Trophoblast cell (in vitro differentiated cells and primary cell): ENCODE measurements around the gene AQP12A.
"Not testable (repeated sequence)": the region's sequence is repeated elsewhere in the genome, so short reads cannot be mapped to it uniquely, and the experiment has no call there.

ENCODE experiments used
- DNase-seq, 2 donors: peaks; one replicate each; pipeline ENCODE4 v3.0.0-alpha.2; 2016
- H2AFZ ChIP-seq: 2 replicates; pipeline ENCODE4 v1.6.1; 2013; ENCODE audit warnings: low read length, moderate library complexity, mild to moderate bottlenecking; ENCODE audit not compliant: insufficient read depth, poor library complexity
- H2AK5ac ChIP-seq: 2 replicates; pipeline ENCODE4 v1.6.1; 2013; ENCODE audit warnings: mild to moderate bottlenecking, low read length
- H2BK120ac ChIP-seq: 2 replicates; pipeline ENCODE4 v1.6.1; 2013; ENCODE audit warnings: low read length, mild to moderate bottlenecking, moderate library complexity; ENCODE audit not compliant: insufficient read depth, poor library complexity
- H2BK12ac ChIP-seq: 2 replicates; pipeline ENCODE4 v1.6.1; 2013; ENCODE audit warnings: mild to moderate bottlenecking, low read length, moderate library complexity
- H2BK5ac ChIP-seq: 2 replicates; pipeline ENCODE4 v1.6.1; 2013; ENCODE audit warnings: low read length, low read depth, moderate library complexity, mild to moderate bottlenecking; ENCODE audit not compliant: poor library complexity
- H3K14ac ChIP-seq: 2 replicates; pipeline ENCODE4 v1.6.1; 2013; ENCODE audit warnings: mild to moderate bottlenecking, low read length
- H3K18ac ChIP-seq: 2 replicates; pipeline ENCODE4 v1.6.1; 2013; ENCODE audit warnings: mild to moderate bottlenecking, low read length
- H3K23ac ChIP-seq: 2 replicates; pipeline ENCODE4 v1.6.1; 2013; ENCODE audit warnings: low read length
- H3K27ac ChIP-seq: 2 replicates; pipeline ENCODE4 v1.5.1; 2013; ENCODE audit warnings: low read depth, mild to moderate bottlenecking, inconsistent platforms, low read length, moderate library complexity
- H3K27me3 ChIP-seq: 2 replicates; pipeline ENCODE4 v1.6.1; 2013; ENCODE audit warnings: inconsistent platforms, mild to moderate bottlenecking, low read length, moderate library complexity; ENCODE audit not compliant: insufficient read depth
- H3K36me3 ChIP-seq, 2 experiments: 1 replicate in 1 of 2; 2 replicates in 1 of 2; pipeline ENCODE4 v1.6.1; 2013; ENCODE audit warnings: low read length in 2 of 2, mild to moderate bottlenecking in 2 of 2, moderate library complexity in 1 of 2; ENCODE audit not compliant: insufficient read depth in 2 of 2, control insufficient read depth in 1 of 2
- H3K4ac ChIP-seq: 2 replicates; pipeline ENCODE4 v1.6.1; 2013; ENCODE audit warnings: low read depth, mild to moderate bottlenecking, low read length, moderate library complexity
- H3K4me1 ChIP-seq, 2 experiments: 1 replicate in 1 of 2; 2 replicates in 1 of 2; pipeline ENCODE4 v1.6.1; 2013; ENCODE audit warnings: low read length in 2 of 2, mild to moderate bottlenecking in 2 of 2, moderate library complexity in 1 of 2; ENCODE audit not compliant: insufficient read depth in 2 of 2, control insufficient read depth in 1 of 2
- H3K4me2 ChIP-seq: 2 replicates; pipeline ENCODE4 v1.6.1; 2013; ENCODE audit warnings: inconsistent platforms, mild to moderate bottlenecking, low read length, moderate library complexity
- H3K4me3 ChIP-seq: 2 replicates; pipeline ENCODE4 v1.5.1; 2013; ENCODE audit warnings: mild to moderate bottlenecking, low read depth, low read length, inconsistent platforms
- H3K79me1 ChIP-seq: one replicate; pipeline ENCODE4 v1.6.1; 2013; ENCODE audit warnings: low read length
- H3K79me2 ChIP-seq: 2 replicates; pipeline ENCODE4 v1.6.1; 2013; ENCODE audit warnings: low read length, mild to moderate bottlenecking; ENCODE audit not compliant: control insufficient read depth, insufficient read depth, poor library complexity
- H3K9ac ChIP-seq: 2 replicates; pipeline ENCODE4 v1.6.1; 2013; ENCODE audit warnings: mild to moderate bottlenecking, low read length
- H3K9me3 ChIP-seq: 2 replicates; pipeline ENCODE4 v1.6.1; 2013; ENCODE audit warnings: low read depth, mild to moderate bottlenecking, control low read depth, inconsistent platforms, low read length; ENCODE audit not compliant: insufficient read depth
- H4K12ac ChIP-seq: 2 replicates; pipeline ENCODE4 v1.6.1; 2013; ENCODE audit warnings: low read depth, mild to moderate bottlenecking, low read length, moderate library complexity
- H4K8ac ChIP-seq: 2 replicates; pipeline ENCODE4 v1.6.1; 2013; ENCODE audit warnings: low read depth, mild to moderate bottlenecking, low read length, moderate library complexity
- H4K91ac ChIP-seq: one replicate; pipeline ENCODE4 v1.6.1; 2013; ENCODE audit warnings: low read depth, mild to moderate bottlenecking, low read length, moderate library complexity
- WGBS: extraction: QIAGEN DNeasy Blood & Tissue Kit; methylation state at CpG from one replicate; pipeline ENCODE4 v1.1.7; 2013; ENCODE audit warnings: missing lambda C conversion rate; ENCODE audit not compliant: insufficient read length, insufficient coverage; ENCODE audit errors: extremely low coverage; 5-methylcytosine and 5-hydroxymethylcytosine counted together

AQP12A gene

DNA sequence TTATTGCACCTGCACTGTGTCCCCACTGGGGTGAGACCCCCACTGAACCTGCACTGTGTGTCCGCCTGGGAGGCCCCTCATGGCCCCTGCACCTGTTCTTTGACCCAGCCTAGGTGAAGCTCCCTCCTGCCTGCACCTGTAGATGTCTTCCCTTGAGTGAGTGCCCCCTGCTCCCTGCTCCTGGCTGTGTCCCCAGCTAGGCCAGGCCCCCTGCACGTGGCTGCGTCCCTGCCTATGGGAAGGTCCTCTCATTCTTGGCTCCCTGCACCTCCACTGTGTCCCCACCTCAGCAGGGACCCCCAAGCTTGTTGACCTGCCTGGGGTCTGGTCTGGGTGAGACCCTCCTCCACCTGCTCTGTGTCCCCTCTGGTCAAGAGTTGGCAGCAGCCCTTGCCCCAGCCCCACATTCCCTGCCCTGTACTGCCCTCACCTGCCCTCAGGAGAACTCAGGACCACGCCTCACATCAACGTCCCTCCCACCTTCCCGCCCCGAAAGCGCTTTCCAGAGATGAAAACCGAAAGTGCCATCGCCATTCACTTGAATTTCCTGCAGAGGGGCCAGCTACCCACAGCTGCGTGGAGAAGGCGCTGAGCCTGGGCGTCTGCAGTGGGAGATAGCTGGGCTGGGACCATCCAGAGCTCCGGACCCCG is 8.2 kb upstream of the AQP12A start:
- not testable (repeated sequence) for H3K4me3 ChIP-seq, H3K4me2 ChIP-seq, H3K23ac ChIP-seq, H3K79me2 ChIP-seq, H2AK5ac ChIP-seq, H2BK5ac ChIP-seq, H3K27me3 ChIP-seq, H3K79me1 ChIP-seq, H3K36me3 ChIP-seq, H3K27ac ChIP-seq, H3K18ac ChIP-seq, H4K91ac ChIP-seq, H3K14ac ChIP-seq, H4K12ac ChIP-seq, H3K4me1 ChIP-seq, H3K4ac ChIP-seq, H2BK120ac ChIP-seq, H3K9ac ChIP-seq, H3K9me3 ChIP-seq, DNase-seq, H4K8ac ChIP-seq, H2BK12ac ChIP-seq, H2AFZ ChIP-seq
- WGBS = no CpG with 5 or more reads among the region's 15 CpGs

DNA sequence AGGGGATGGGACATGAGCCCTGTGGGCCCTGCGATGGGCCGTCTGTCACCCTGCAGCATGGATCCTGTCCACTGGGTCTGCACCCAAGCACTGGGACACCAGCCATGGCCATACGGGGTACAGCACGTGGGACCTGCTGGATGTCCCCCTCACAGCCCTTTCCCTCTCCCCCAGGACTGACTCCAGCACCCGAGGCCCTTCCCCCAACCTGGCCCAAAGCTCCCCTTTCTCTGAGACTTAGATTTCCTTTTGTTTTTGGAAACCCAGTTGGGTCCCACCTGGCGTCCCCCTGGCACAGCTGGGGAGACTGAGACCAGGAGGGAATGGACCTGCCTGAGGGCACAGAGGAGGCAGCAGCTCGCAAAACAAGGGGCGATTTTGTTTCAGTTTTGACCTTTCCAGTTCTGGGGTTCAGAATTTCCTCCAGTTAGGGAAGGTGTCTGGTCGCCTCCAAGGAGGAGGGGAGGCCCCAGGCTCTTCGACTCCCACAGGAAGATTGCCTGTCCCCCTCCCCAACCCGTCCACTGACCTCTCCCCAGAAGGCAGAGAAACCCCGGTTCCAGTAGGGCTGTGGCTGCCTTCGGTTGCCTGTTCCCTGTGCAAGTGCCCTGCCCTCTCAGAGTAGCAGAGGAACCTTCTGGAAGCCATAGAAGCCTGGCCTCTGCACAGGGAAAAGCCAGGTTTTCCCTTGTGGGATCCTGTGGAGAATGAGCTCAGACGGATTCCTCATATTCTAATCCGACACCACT is 7.5 kb upstream of the AQP12A start:
- not testable (repeated sequence) for H3K4ac ChIP-seq, H3K9ac ChIP-seq, H2BK120ac ChIP-seq, H3K9me3 ChIP-seq, H2AK5ac ChIP-seq, H3K18ac ChIP-seq, H3K79me2 ChIP-seq, H3K4me3 ChIP-seq, H3K36me3 ChIP-seq, H2BK5ac ChIP-seq, H4K91ac ChIP-seq, H2BK12ac ChIP-seq, DNase-seq, H3K4me2 ChIP-seq, H3K14ac ChIP-seq, H3K4me1 ChIP-seq, H2AFZ ChIP-seq, H3K27ac ChIP-seq, H4K8ac ChIP-seq, H4K12ac ChIP-seq, H3K27me3 ChIP-seq, H3K23ac ChIP-seq, H3K79me1 ChIP-seq
- WGBS = no CpG with 5 or more reads among the region's 15 CpGs

DNA sequence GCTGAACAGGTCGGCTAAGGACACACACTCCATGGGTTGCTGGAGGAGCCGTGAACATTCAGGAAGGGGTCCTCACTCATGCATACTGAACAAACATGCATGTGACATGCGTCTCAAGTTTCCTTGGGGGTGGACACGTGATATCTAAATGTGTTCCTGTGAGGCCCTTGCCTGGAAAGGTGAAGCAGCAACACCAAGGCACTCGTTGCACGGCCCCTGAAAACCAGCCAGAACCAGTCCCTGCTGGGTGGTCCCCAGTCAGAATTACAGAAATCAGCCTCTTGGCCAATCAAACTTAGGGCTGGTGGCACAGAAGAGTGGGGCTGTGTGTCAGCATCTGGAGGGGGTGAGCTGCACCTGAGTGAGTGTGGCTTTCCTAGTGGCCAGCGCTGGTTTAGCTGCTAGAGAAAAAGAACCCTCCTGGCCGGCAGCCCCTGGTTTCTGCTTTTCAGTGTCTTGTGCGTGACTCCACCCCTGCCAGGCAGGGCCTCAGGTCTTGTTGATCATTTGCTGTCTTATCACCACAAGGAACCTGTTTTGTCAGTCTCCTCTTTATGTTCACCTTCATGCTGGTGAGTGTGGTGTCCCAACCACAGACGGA is 5.8 kb upstream of the AQP12A start:
- H3K23ac ChIP-seq = no peak overlapping the region
- H3K9me3 ChIP-seq = no peaks in the 10 kb centered on the region
- H3K14ac ChIP-seq = no peak overlapping the region
- H3K79me1 ChIP-seq = no peaks in the 10 kb centered on the region
- no peak overlapping the region for H4K8ac ChIP-seq
- no peak overlapping the region for H4K12ac ChIP-seq
- no peaks in the 10 kb centered on the region for H3K27me3 ChIP-seq
- H3K4me1 ChIP-seq = peaks cover 0 to 4% of the 10 kb centered on the region in 2 experiments
- no peak overlapping the region for H2BK5ac ChIP-seq
- H3K4ac ChIP-seq = no peak overlapping the region
- H4K91ac ChIP-seq = no peak overlapping the region
- H2AK5ac ChIP-seq = no peak overlapping the region
- H3K27ac ChIP-seq = no peak overlapping the region
- no peak overlapping the region for H3K18ac ChIP-seq
- H3K36me3 ChIP-seq = no peaks in the 10 kb centered on the region
- H3K4me2 ChIP-seq = no peak overlapping the region
- no peak overlapping the region for H2BK120ac ChIP-seq
- H3K4me3 ChIP-seq = no peak overlapping the region
- no peak overlapping the region for H2AFZ ChIP-seq
- H2BK12ac ChIP-seq = no peak overlapping the region
- no CpG with 5 or more reads among the region's 10 CpGs for WGBS
- no peaks in the 10 kb centered on the region for H3K79me2 ChIP-seq
- DNase-seq = peak; percentile 5 to 42
- no peak overlapping the region for H3K9ac ChIP-seq

DNA sequence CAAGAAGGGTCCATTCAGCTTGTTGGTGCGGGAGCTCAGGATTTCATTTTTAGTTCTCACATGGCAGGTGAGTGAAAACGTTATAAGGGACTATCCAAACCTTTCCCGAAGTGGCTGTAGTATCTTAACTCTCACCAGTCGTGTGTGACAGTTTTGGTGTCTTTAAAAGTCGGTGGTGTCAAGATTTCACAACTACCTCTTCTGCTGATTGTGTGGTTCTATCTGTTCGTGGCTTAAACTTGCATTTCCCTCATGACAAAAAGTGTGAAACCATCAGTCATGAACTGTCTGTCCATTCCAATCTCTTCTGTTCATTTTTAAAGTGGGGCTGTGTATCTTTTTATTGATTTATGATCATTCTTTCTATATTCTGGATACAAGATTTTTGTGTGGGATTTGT is 5.2 kb upstream of the AQP12A start:
- Histone ChIP-seq H3K4me3 (no peak overlapping the region), H3K79me2 (no peaks in the 10 kb centered on the region), H2AK5ac (no peak overlapping the region), H2AFZ (no peak overlapping the region), H3K14ac (no peak overlapping the region), H4K8ac (no peak overlapping the region), H3K36me3 (no peaks in the 10 kb centered on the region), H3K4me1 (peaks cover 0 to 4% of the 10 kb centered on the region in 2 experiments), H4K91ac (no peak overlapping the region), H4K12ac (no peak overlapping the region), H3K79me1 (no peaks in the 10 kb centered on the region), H2BK120ac (no peak overlapping the region), H2BK5ac (no peak overlapping the region), H3K9ac (no peak overlapping the region), H3K18ac (no peak overlapping the region), H3K23ac (no peak overlapping the region), H3K4me2 (no peak overlapping the region), H2BK12ac (no peak overlapping the region), H3K4ac (no peak overlapping the region), H3K27me3 (no peaks in the 10 kb centered on the region), H3K27ac (no peak overlapping the region), H3K9me3 (no peaks in the 10 kb centered on the region)
- DNase-seq = no peak
- WGBS = no CpG with 5 or more reads among the region's 6 CpGs
